Activated naive CD4-positive, alpha-beta T cell treated with anti-CD3 and anti-CD28 coated beads, Interleukin-2, amount 50 U/mL, for 16 hours (primary cell): ENCODE data around the gene OR10G7.
"Not testable (repeated sequence)": the region's sequence is repeated elsewhere in the genome, so short reads cannot be mapped to it uniquely, and the experiment has no call there.

Source experiments
- DNase-seq: peaks from one replicate; pipeline ENCODE4 v3.0.0-alpha.2; 2020

OR10G7 gene

GRCh38 chr11:124036666-124037065 lies 4.5 kb downstream of the OR10G7 start:
- no peak for DNase-seq

DNA sequence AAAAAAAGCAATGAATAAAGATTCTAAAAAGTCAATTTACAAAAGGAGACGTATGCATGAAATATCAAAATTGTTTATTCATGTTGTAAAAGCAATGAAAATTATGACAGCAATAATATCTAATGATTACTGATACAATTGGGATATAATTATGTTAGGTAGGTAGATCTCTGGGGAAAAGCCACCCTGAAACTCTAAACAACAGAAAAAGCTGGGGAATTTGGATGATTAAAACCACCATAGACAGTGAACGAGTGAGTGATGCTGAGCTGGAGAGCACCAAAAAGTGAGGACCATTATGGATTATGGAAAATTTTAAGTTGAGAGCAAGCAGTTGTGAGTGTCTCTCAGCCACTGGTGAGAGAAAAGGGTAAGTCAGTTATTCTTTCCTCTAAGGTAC lies 14.6 kb downstream of the OR10G7 start, which contains the start of gene OR10G8:
Gene OR10G8 (plus strand): TSS at position 301 of the 400 bp plus-strand sequence. CDS start 2,825 bp downstream, outside the sequence.
- no peak for DNase-seq

DNA sequence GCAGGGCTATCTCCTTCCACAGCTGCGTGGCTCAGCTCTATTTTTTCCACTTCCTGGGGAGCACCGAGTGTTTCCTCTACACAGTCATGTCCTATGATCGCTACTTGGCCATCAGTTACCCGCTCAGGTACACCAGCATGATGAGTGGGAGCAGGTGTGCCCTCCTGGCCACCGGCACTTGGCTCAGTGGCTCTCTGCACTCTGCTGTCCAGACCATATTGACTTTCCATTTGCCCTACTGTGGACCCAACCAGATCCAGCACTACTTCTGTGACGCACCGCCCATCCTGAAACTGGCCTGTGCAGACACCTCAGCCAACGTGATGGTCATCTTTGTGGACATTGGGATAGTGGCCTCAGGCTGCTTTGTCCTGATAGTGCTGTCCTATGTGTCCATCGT lies 25.3 kb downstream of the OR10G7 start:
- DNase-seq, result not testable (repeated sequence)

DNA sequence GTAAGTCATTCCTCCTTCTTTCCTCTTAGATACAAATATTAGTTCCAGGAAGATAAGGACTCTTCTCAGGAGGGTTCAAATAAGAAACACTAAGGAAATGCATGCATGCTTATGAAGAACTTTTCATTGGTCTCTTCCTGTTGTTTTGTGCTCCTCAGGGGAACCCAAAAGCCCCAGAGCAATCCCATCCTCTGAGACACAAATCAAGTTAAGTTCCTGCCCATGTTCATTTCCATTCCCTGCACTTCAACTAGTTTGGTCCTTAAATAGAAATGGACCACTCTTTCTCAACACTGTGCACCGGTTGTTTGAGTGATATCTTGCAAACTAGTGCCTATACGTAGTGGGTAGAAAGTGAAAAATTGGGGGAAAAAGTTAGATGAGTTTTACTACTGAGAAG lies 28.4 kb downstream of the OR10G7 start, which contains the start of gene OR10G4:
Gene OR10G4 (plus strand): TSS at position 301 of the 400 bp plus-strand sequence. CDS start 2,578 bp downstream, outside the sequence.
- DNase-seq, result no peak

DNA sequence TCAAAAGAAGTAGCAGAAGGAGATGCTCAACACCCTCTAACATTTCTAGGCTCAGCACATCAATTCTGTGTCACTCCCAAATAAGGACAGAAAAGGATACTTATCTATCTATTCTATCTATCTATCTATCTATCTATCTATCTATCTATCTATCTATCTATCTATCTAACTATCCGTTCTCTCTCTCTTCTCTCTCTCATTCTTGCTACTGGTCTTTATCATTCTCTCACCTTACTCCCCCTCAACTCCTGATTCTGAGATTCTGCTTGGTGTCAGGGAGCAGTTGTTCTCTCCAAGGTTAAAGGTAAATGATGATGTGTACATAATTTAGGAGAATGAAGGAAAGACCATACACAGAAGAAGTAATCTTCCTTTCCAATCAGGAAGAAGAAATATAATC lies 46.0 kb downstream of the OR10G7 start, which contains the start of gene OR10G6:
Gene OR10G6 (minus strand): TSS at position 43 of the 400 bp plus-strand sequence. CDS start 0 bp downstream, at position 43.
- DNase-seq, result no peak
